PC-3 (cell line): ENCODE measurements around the gene ARNT2.

Experiments
- EZH2 ChIP-seq: fragments of 300-600 bp; sonication (generic); IDR thresholded peaks from one replicate; pipeline ENCODE4 v1.6.1; 2017; ENCODE audit warnings: antibody characterized with exemption, mild to moderate bottlenecking, low read length; ENCODE audit not compliant: unreplicated experiment
- TF ChIP-seq, protein P1 (sequence below): fragments of 300-600 bp; sonication (generic); conservative IDR thresholded peaks from 2 replicates; pipeline ENCODE4 v1.5.1; 2017; ENCODE audit warnings: antibody characterized with exemption, low read depth, mild to moderate bottlenecking, low read length

DNA sequence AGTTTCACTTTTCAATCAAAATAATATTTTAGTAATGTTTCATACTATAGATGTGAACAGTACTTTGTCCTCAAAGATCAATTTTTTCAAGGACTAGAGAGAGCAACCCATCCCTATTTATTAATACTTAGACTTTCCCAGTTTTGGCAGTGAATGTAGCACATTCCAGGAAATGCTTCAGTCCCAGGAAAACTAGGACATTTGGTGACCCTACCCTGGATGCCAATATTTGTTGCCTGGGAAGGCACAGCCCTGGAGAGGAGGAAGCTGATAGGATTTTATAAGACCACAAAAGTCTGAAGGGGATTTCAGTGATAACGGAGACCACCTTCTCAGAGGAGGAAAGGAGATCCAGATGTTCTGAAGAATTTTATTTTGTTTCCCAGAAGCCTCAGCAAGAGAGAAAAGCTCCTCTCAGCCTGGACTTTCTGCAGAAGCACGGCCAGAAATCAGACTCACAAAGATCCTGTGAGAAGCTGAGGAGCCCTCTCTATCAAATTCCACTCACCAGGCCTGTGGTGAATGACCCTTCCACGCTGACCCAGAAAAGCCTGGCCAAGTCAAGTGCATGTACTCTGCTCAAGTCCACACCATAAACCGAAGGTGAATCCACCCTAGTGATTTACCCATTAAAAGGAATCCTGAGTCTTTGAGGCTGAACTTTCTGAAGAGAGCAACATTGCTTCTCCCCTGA is 203.3 kb downstream of the ARNT2 start:
- TF ChIP-seq, protein P1, sequence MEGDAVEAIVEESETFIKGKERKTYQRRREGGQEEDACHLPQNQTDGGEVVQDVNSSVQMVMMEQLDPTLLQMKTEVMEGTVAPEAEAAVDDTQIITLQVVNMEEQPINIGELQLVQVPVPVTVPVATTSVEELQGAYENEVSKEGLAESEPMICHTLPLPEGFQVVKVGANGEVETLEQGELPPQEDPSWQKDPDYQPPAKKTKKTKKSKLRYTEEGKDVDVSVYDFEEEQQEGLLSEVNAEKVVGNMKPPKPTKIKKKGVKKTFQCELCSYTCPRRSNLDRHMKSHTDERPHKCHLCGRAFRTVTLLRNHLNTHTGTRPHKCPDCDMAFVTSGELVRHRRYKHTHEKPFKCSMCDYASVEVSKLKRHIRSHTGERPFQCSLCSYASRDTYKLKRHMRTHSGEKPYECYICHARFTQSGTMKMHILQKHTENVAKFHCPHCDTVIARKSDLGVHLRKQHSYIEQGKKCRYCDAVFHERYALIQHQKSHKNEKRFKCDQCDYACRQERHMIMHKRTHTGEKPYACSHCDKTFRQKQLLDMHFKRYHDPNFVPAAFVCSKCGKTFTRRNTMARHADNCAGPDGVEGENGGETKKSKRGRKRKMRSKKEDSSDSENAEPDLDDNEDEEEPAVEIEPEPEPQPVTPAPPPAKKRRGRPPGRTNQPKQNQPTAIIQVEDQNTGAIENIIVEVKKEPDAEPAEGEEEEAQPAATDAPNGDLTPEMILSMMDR = no peak
- TF ChIP-seq EZH2 = no peak
